GM13976 (cell line): ENCODE data around the gene PDGFRB.
A peak's percentile ranks its signal among the peaks of the same experiment; 100 is the strongest.
"Not testable (repeated sequence)": the region's sequence is repeated elsewhere in the genome, so short reads cannot be mapped to it uniquely, and the experiment has no call there.

ENCODE experiments used
- DNase-seq: peaks from one replicate; pipeline ENCODE4 v3.0.0; 2012; ENCODE audit warnings: low spot score
- in situ Hi-C: fragments of 300-500 bp; cut with MboI; formaldehyde crosslinking; loops from one replicate; pipeline ENCODE4 v1.12.0; 2022; ENCODE audit warnings: low sequenced_read_pairs, mixed read lengths, inconsistent platforms; ENCODE audit not compliant: unreplicated experiment
- TF ChIP-seq, protein P1 (sequence below): IDR thresholded peaks from 2 replicates; pipeline ENCODE4 v1.5.1; 2012; ENCODE audit warnings: borderline replicate concordance, mild to moderate bottlenecking; ENCODE audit not compliant: insufficient read depth; ENCODE audit errors: extremely low read depth, missing control alignments, control extremely low read depth

Gene PDGFRB

DNA sequence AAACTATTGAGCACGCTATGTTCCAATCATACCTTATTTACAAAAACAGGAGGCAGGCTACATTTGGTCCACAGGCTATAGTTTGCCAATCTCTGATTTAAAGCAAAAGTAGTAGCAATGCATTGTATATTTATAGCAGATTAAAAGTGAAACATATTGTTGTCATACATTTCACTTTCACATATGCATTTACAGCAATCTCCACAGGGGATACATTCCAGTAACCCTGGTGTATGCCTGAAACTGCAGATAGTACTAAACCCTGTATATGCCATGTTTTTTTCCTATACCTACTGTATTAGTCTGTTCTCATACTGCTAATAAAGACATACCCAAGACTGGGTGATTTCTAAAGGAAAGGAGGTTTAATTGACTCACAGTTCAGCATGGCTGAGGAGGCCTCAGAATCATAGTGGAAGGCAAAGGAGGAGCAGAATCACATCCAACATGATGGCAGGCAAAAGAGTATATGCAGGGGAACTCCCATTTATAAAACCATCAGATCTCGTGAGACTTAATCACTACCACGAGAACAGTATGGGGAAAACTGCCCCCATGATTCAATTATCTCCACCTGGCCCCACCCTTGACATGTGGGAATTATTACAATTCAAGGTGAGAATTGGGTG is 63.4 kb downstream of the PDGFRB start:
- peak; percentile 50 for DNase-seq
- TF ChIP-seq, protein P1, sequence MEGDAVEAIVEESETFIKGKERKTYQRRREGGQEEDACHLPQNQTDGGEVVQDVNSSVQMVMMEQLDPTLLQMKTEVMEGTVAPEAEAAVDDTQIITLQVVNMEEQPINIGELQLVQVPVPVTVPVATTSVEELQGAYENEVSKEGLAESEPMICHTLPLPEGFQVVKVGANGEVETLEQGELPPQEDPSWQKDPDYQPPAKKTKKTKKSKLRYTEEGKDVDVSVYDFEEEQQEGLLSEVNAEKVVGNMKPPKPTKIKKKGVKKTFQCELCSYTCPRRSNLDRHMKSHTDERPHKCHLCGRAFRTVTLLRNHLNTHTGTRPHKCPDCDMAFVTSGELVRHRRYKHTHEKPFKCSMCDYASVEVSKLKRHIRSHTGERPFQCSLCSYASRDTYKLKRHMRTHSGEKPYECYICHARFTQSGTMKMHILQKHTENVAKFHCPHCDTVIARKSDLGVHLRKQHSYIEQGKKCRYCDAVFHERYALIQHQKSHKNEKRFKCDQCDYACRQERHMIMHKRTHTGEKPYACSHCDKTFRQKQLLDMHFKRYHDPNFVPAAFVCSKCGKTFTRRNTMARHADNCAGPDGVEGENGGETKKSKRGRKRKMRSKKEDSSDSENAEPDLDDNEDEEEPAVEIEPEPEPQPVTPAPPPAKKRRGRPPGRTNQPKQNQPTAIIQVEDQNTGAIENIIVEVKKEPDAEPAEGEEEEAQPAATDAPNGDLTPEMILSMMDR: no peak
- in situ Hi-C loops: no loop called here

DNA sequence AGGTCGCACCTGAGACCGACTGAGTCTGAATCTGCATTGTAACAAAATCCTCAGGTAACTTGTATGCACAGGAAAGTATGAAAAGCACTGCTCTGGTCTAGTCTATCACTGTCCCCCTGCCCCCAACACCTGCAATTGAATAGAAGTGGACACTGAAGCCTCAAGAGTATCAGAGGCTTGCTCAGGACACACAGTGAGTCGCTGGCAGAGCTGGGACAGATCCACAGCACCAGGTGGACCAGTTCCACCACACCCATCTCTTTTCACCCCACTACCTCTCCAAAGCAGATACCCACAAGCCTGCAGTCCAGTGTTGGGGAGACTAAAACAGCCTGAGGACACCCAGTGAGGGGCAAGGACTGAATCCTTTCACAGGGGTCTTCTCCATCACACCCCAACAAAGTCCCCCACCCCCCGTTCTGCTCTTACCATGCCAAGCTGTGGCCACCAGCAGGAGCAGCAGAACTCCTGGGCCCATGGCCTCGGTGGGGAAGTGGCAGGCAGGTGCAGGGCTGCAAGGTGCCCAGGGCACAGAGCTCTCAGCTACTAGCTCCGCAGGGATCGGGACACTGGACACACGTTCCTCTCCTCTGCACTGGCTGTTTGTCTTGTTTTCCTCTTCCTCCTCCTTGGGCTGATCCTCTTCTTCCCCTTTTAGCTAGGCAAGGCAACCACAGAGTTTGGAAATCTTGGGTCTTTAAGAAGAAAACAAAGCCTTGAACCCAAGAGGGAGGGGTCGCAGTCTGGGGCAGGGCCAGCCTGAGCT is 69.5 kb downstream of the PDGFRB start, which contains the start of gene CSF1R:
CSF1R (minus strand) TSS at position 605 of the 766 bp plus-strand sequence; CDS start at position 478, 127 bp downstream.
- peak; percentile 5 for DNase-seq
- TF ChIP-seq, protein P1: no peak
- in situ Hi-C loops: no loop called here

DNA sequence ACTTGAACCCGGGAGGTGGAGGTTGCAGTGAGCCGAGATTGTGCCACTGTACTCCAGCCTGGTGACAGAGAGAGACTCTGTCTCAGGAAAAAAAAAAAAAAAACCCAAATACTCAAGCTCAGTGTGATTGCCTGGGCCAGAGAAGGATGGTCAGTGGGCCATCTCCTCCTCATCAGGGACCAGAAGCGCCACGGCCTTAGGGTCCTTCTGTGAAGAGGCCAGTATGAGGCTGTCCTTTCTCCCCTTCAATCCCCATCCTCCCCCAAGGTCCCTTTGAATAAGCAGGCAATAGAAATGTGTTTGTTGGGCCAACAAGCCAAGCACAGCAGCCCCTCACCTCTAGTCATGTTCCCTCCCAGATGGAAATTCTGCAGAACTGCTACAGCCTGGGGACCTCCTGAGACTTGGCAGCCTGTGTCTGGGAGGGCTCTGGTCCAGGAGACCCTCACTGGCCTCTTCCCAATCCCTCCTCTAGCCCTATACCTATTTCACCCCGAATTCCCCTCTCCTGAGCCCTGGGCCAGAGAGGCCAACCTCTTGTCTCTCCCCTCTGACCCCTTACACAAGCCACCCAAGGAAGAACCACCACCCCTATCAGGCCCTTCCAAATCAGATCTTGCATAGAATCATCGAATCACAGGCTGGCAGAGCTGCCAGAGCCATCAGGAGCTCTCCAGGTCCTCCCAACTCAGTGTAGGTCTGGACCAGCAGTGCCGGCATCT is 70.3 kb downstream of the PDGFRB start:
- TF ChIP-seq, protein P1: no peak
- peak; percentile 3 for DNase-seq
- in situ Hi-C loops: no loop called here

DNA sequence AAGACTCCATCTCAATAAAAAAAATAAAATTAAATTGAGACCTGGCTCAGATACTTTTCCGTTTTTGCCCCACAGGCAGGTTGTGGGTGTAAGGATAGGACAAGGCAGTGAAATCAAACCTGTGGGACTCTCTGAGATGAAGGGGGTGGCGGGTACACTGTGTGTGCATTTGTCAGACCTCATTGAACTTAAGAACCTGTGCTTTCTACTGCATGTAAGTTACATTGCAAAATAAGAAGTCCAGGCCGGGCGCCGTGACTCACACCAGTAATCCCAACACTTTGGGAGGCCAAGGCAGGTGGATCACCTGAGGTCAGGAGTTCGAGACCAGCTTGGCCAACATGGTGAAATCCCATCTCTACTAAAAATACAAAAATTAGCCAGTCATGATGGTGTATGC is 70.9 kb downstream of the PDGFRB start:
- DNase-seq: peak; percentile 3
- in situ Hi-C loops: not testable (repeated sequence)

DNA sequence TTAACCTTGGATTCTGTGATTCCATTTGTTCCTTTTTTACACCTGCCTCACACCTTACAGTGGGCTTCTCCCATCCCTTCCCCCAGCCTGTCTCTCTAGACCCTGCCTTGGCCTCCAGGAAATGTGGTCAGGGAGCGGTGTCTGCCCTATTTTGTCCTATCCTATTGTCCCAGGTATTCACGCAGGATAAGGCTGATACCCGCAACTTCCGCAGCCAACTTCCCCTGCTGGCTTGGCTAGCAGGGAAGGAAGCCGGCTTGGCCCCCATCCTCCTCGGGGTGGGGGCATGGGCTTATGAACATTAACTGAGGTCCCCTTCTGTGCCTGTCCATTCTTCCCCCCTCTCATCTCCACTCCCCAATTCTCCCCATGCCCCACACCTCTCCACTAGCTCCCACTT is 72.8 kb downstream of the PDGFRB start:
- TF ChIP-seq, protein P1: no peak
- DNase-seq: peak; percentile 8
- in situ Hi-C loops: no loop called here

DNA sequence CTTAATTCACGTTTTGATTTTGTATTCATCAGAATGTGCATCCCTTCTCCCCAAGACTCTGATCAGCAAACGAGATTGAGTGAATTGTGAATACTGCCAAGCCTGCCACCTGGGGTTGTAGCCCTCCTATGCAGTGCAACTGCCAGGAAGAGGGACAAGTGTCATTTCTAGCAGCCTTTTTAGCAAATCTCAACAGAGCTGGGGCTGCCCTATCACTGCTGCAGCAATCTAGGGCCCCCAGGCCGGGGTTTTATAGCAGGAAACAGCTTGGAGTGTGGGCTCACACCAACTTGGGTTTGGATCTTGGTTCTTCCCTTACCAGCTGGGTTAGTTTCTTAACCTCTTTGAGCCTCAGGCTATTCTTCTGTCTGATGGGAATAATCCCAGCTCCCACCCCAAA is 73.3 kb downstream of the PDGFRB start:
- peak; percentile 48 for DNase-seq
- TF ChIP-seq, protein P1: no peak
- in situ Hi-C loops: no loop called here
